NCI-H510A (cell line): ENCODE data around the gene DPH7.
A peak's percentile ranks its signal among the peaks of the same experiment; 100 is the strongest.
"Not testable (repeated sequence)": the region's sequence is repeated elsewhere in the genome, so short reads cannot be mapped to it uniquely, and the experiment has no call there.

Source experiments
- DNase-seq: peaks from one replicate; lab custom pipeline; 2025; lab: John Stamatoyannopoulos, UW

DPH7 gene

GRCh38 chr9:137545123-137545522 lies 33.6 kb downstream of the DPH7 start:
- DNase-seq: no peak

GRCh38 chr9:137544176-137544760 lies 34.5 kb downstream of the DPH7 start:
- no peak for DNase-seq

GRCh38 chr9:137543237-137543963 lies 35.3 kb downstream of the DPH7 start:
- DNase-seq: no peak

GRCh38 chr9:137542486-137542885 lies 36.2 kb downstream of the DPH7 start:
- no peak for DNase-seq

- DNase-seq: no peak
Observed at GRCh38 chr9:137540536-137540935, 38.2 kb downstream of the DPH7 start.

GRCh38 chr9:137538058-137538457 lies 40.7 kb downstream of the DPH7 start:
- no peak for DNase-seq

- DNase-seq: not testable (repeated sequence)
Observed at GRCh38 chr9:137536594-137537131, 42.1 kb downstream of the DPH7 start.

- no peak for DNase-seq
Observed at GRCh38 chr9:137535120-137535428, 43.7 kb downstream of the DPH7 start.

- DNase-seq: peak; percentile 70
Observed at GRCh38 chr9:137534256-137535119, 44.2 kb downstream of the DPH7 start.

GRCh38 chr9:137532891-137533468 lies 45.7 kb downstream of the DPH7 start:
- DNase-seq: not testable (repeated sequence)

- DNase-seq: no peak
Observed at GRCh38 chr9:137531099-137531765, 47.5 kb downstream of the DPH7 start.

GRCh38 chr9:137530331-137530730 lies 48.4 kb downstream of the DPH7 start:
- DNase-seq: no peak

GRCh38 chr9:137524981-137525317 lies 53.8 kb downstream of the DPH7 start:
- DNase-seq: no peak

- no peak for DNase-seq
Observed at GRCh38 chr9:137524161-137524980, 54.4 kb downstream of the DPH7 start.

- no peak for DNase-seq
Observed at GRCh38 chr9:137522746-137523455, 55.8 kb downstream of the DPH7 start.

GRCh38 chr9:137521405-137521985 lies 57.2 kb downstream of the DPH7 start:
- DNase-seq: no peak

GRCh38 chr9:137520614-137521404 lies 57.9 kb downstream of the DPH7 start:
- DNase-seq: no peak

GRCh38 chr9:137519553-137519952 lies 59.2 kb downstream of the DPH7 start:
- no peak for DNase-seq
